Activated T-helper 2 cell treated with anti-CD3 and anti-CD28 coated beads, Interferon-gamma antibody, Interleukin-2, Interleukin-4, amounts not matched to agents 10 μg/mL and 5 μg/mL and 100 μg/mL, durations not matched to agents 14 hours and 24 hours and 36 hours (primary cell): Measurements from ENCODE around the gene FUT8. TPM values are rescaled to one million over a fixed set of nuclear protein-coding genes. Genes with fewer than 3 reads are reported as not detected.
"Not testable (repeated sequence)": the region's sequence is repeated elsewhere in the genome, so short reads cannot be mapped to it uniquely, and the experiment has no call there.

Experiments
- DNase-seq: peaks from one replicate; pipeline ENCODE4 v3.0.0; 2021; ENCODE audit warnings: low spot score
- H3K27ac Mint-ChIP-seq: one replicate; pipeline ENCODE4 v1.8.0; 2021; ENCODE audit warnings: mixed read lengths
- H3K27me3 Mint-ChIP-seq: one replicate; pipeline ENCODE4 v1.8.0; 2021; ENCODE audit warnings: low read depth, mixed read lengths
- H3K36me3 Mint-ChIP-seq: one replicate; pipeline ENCODE4 v1.8.0; 2021; ENCODE audit warnings: low read depth, mixed read lengths
- H3K4me1 Mint-ChIP-seq: one replicate; pipeline ENCODE4 v1.8.0; 2021; ENCODE audit warnings: low read depth, mixed read lengths
- H3K4me3 Mint-ChIP-seq: one replicate; pipeline ENCODE4 v1.8.0; 2021; ENCODE audit warnings: low read depth, mild to moderate bottlenecking, moderate library complexity, mixed read lengths
- H3K9me3 Mint-ChIP-seq: one replicate; pipeline ENCODE4 v1.8.0; 2021; ENCODE audit warnings: mixed read lengths
- intact Hi-C: fragments of 100-400 bp; cut with micrococcal nuclease; formaldehyde crosslinking; loops from one replicate; pipeline ENCODE4 v1.15.1; 2023
- total RNA-seq: library from RNA; stranded (reverse); gene quantifications from 2 replicates; pipeline ENCODE4 v1.2.3, GENCODE V29; 2022

FUT8 gene
- total RNA-seq, 1 donor from 2014 or later: 110 TPM

GRCh38 chr14:65686761-65687160 is 274.2 kb downstream of the FUT8 start:
- Mint-ChIP-seq H3K36me3 (peaks cover 48% of the 10 kb centered on the region), H3K9me3 (peaks cover 21% of the 10 kb centered on the region), H3K27me3 (no peaks in the 10 kb centered on the region), H3K4me3 (no peak overlapping the region), H3K4me1 (peaks cover 3% of the 10 kb centered on the region), H3K27ac (no peak overlapping the region)
- intact Hi-C loops: no loop called here
- DNase-seq: no peak

- Mint-ChIP-seq H3K36me3 (peaks cover 56% of the 10 kb centered on the region), H3K9me3 (peaks cover 31% of the 10 kb centered on the region), H3K27me3 (no peaks in the 10 kb centered on the region), H3K4me1 (peaks cover 3% of the 10 kb centered on the region), H3K4me3 (no peak overlapping the region), H3K27ac (no peak overlapping the region)
- intact Hi-C loops: no loop called here
- DNase-seq: no peak
These were observed 276.5 kb downstream of the FUT8 start for GRCh38 chr14:65689070-65689469.

- H3K27ac Mint-ChIP-seq, H3K4me3 Mint-ChIP-seq, H3K4me1 Mint-ChIP-seq, intact Hi-C loops, DNase-seq, H3K27me3 Mint-ChIP-seq: not testable (repeated sequence)
- Mint-ChIP-seq H3K36me3 (peaks cover 63% of the 10 kb centered on the region), H3K9me3 (peaks cover 35% of the 10 kb centered on the region)
These were observed 280.0 kb downstream of the FUT8 start for GRCh38 chr14:65692566-65692965.

GRCh38 chr14:65696801-65697200 is 284.3 kb downstream of the FUT8 start:
- H3K27ac Mint-ChIP-seq: no peak overlapping the region
- peaks cover 13% of the 10 kb centered on the region for H3K9me3 Mint-ChIP-seq
- no peak for DNase-seq
- peaks cover 33% of the 10 kb centered on the region for H3K36me3 Mint-ChIP-seq
- no peaks in the 10 kb centered on the region for H3K27me3 Mint-ChIP-seq
- intact Hi-C loops: no loop called here
- no peak overlapping the region for H3K4me3 Mint-ChIP-seq
- H3K4me1 Mint-ChIP-seq: peaks cover 7% of the 10 kb centered on the region

GRCh38 chr14:65703521-65703920 is 291.0 kb downstream of the FUT8 start:
- Mint-ChIP-seq H3K9me3 (peaks cover 18% of the 10 kb centered on the region), H3K4me1 (peaks cover 11% of the 10 kb centered on the region), H3K4me3 (no peak overlapping the region), H3K36me3 (peaks cover 39% of the 10 kb centered on the region), H3K27me3 (no peaks in the 10 kb centered on the region), H3K27ac (no peak overlapping the region)
- intact Hi-C loops: loop anchor here (10.0 kb wide), 3 partner anchors 101 to 489 kb away; no protein-coding TSS in a partner anchor
- no peak for DNase-seq

- no peaks in the 10 kb centered on the region for H3K27me3 Mint-ChIP-seq
- H3K27ac Mint-ChIP-seq: no peak overlapping the region
- no peak overlapping the region for H3K4me3 Mint-ChIP-seq
- intact Hi-C loops: loop anchor here (10.0 kb wide), 3 partner anchors 101 to 489 kb away; no protein-coding TSS in a partner anchor
- H3K36me3 Mint-ChIP-seq: peaks cover 42% of the 10 kb centered on the region
- peaks cover 21% of the 10 kb centered on the region for H3K9me3 Mint-ChIP-seq
- no peak for DNase-seq
- H3K4me1 Mint-ChIP-seq: peaks cover 11% of the 10 kb centered on the region
These were observed 291.5 kb downstream of the FUT8 start for GRCh38 chr14:65703996-65704395.

- Mint-ChIP-seq H3K9me3 (peaks cover 24% of the 10 kb centered on the region), H3K4me1 (peaks cover 10% of the 10 kb centered on the region), H3K27me3 (no peaks in the 10 kb centered on the region), H3K4me3 (no peak overlapping the region), H3K36me3 (peaks cover 42% of the 10 kb centered on the region), H3K27ac (no peak overlapping the region)
- intact Hi-C loops: loop anchor here (10.0 kb wide), 3 partner anchors 100 to 490 kb away; no protein-coding TSS in a partner anchor
- no peak for DNase-seq
These were observed 291.9 kb downstream of the FUT8 start for GRCh38 chr14:65704437-65704836.

GRCh38 chr14:65704850-65705249 is 292.3 kb downstream of the FUT8 start:
- Mint-ChIP-seq H3K36me3 (peaks cover 46% of the 10 kb centered on the region), H3K27ac (no peak overlapping the region), H3K27me3 (no peaks in the 10 kb centered on the region), H3K9me3 (peaks cover 24% of the 10 kb centered on the region), H3K4me3 (no peak overlapping the region), H3K4me1 (peaks cover 6% of the 10 kb centered on the region)
- no peak for DNase-seq
- intact Hi-C loops: loop anchor here (1.0 to 10.0 kb wide), 4 partner anchors 27 to 490 kb away; no protein-coding TSS in a partner anchor

- H3K27ac Mint-ChIP-seq: no peak overlapping the region
- H3K9me3 Mint-ChIP-seq: peaks cover 39% of the 10 kb centered on the region
- peaks cover 5% of the 10 kb centered on the region for H3K4me1 Mint-ChIP-seq
- H3K27me3 Mint-ChIP-seq: no peaks in the 10 kb centered on the region
- intact Hi-C loops: loop anchor here (10.0 kb wide), 3 partner anchors 95 to 495 kb away; no protein-coding TSS in a partner anchor
- no peak overlapping the region for H3K4me3 Mint-ChIP-seq
- DNase-seq: no peak
- peaks cover 60% of the 10 kb centered on the region for H3K36me3 Mint-ChIP-seq
These were observed 297.0 kb downstream of the FUT8 start for GRCh38 chr14:65709576-65709975.

GRCh38 chr14:65716813-65717212 is 304.3 kb downstream of the FUT8 start:
- Mint-ChIP-seq H3K36me3 (peaks cover 74% of the 10 kb centered on the region), H3K9me3 (peaks cover 66% of the 10 kb centered on the region)
- not testable (repeated sequence) for DNase-seq

GRCh38 chr14:65717384-65717915 is 304.9 kb downstream of the FUT8 start:
- Mint-ChIP-seq H3K9me3 (peaks cover 71% of the 10 kb centered on the region), H3K36me3 (peaks cover 80% of the 10 kb centered on the region), H3K4me1 (peaks cover 14% of the 10 kb centered on the region)
- intact Hi-C loops, DNase-seq, H3K27ac Mint-ChIP-seq, H3K27me3 Mint-ChIP-seq, H3K4me3 Mint-ChIP-seq: not testable (repeated sequence)

More at GRCh38 chr14:65716813-65717212, 304.3 kb downstream of the FUT8 start:
- intact Hi-C loops, H3K4me3 Mint-ChIP-seq, H3K27me3 Mint-ChIP-seq, H3K27ac Mint-ChIP-seq, H3K4me1 Mint-ChIP-seq: not testable (repeated sequence)

- Mint-ChIP-seq H3K27me3 (no peaks in the 10 kb centered on the region), H3K4me3 (no peak overlapping the region), H3K27ac (no peak overlapping the region), H3K4me1 (peaks cover 23% of the 10 kb centered on the region), H3K9me3 (peaks cover 67% of the 10 kb centered on the region), H3K36me3 (peaks cover 81% of the 10 kb centered on the region)
- intact Hi-C loops: no loop called here
- no peak for DNase-seq
These were observed 306.1 kb downstream of the FUT8 start for GRCh38 chr14:65718629-65719028.

- H3K27me3 Mint-ChIP-seq: no peaks in the 10 kb centered on the region
- H3K36me3 Mint-ChIP-seq: peaks cover 82% of the 10 kb centered on the region
- no peak overlapping the region for H3K27ac Mint-ChIP-seq
- no peak overlapping the region for H3K4me3 Mint-ChIP-seq
- no peak for DNase-seq
- intact Hi-C loops: no loop called here
- peaks cover 53% of the 10 kb centered on the region for H3K9me3 Mint-ChIP-seq
- peaks cover 30% of the 10 kb centered on the region for H3K4me1 Mint-ChIP-seq
These were observed 307.6 kb downstream of the FUT8 start for GRCh38 chr14:65720171-65720570.
